HG03575 (cell line): ENCODE measurements around the gene LRRC17.

Experiments used
- ATAC-seq: cut with Tn5 transposase; IDR thresholded peaks from one replicate; pipeline ENCODE4 v1.9.1; 2021; ENCODE audit not compliant: unreplicated experiment, insufficient number of reproducible peaks, low FRiP score; ENCODE audit errors: extremely low read depth

Gene LRRC17

GRCh38 chr7:102978284-102978683 is 65.5 kb downstream of the LRRC17 start:
- no peak for ATAC-seq

- ATAC-seq = no peak
Measured at GRCh38 chr7:102979670-102980069, 66.9 kb downstream of the LRRC17 start.

GRCh38 chr7:102981451-102981850 is 68.7 kb downstream of the LRRC17 start:
- ATAC-seq = no peak

GRCh38 chr7:102982235-102982634 is 69.4 kb downstream of the LRRC17 start:
- no peak for ATAC-seq

- no peak for ATAC-seq
Measured at GRCh38 chr7:102983602-102984001, 70.8 kb downstream of the LRRC17 start.

GRCh38 chr7:102985176-102985783 is 72.5 kb downstream of the LRRC17 start:
- ATAC-seq = no peak

GRCh38 chr7:102988088-102988487 is 75.3 kb downstream of the LRRC17 start:
- ATAC-seq = no peak

GRCh38 chr7:102988631-102989560 is 76.1 kb downstream of the LRRC17 start:
- no peak for ATAC-seq

- no peak for ATAC-seq
Measured at GRCh38 chr7:102990642-102991041, 77.8 kb downstream of the LRRC17 start.

- no peak for ATAC-seq
Measured at GRCh38 chr7:102991077-102991539, 78.3 kb downstream of the LRRC17 start.

- no peak for ATAC-seq
Measured at GRCh38 chr7:102991540-102992214, 78.9 kb downstream of the LRRC17 start.

GRCh38 chr7:102992509-102992937 is 79.7 kb downstream of the LRRC17 start:
- ATAC-seq = no peak

GRCh38 chr7:102992938-102993717 is 80.3 kb downstream of the LRRC17 start:
- ATAC-seq = no peak

- ATAC-seq = no peak
Measured at GRCh38 chr7:102993718-102994029, 80.9 kb downstream of the LRRC17 start.

- ATAC-seq = no peak
Measured at GRCh38 chr7:102994567-102994966, 81.8 kb downstream of the LRRC17 start.
